GM23248 (cell line): Measurements from ENCODE around the gene PRKCB.

ENCODE experiments used
- EZH2 ChIP-seq: fragments of 200-600 bp; sonication (generic); IDR thresholded peaks from 2 replicates; pipeline ENCODE4 v1.6.1; 2018; ENCODE audit warnings: antibody characterized with exemption, mild to moderate bottlenecking; ENCODE audit not compliant: insufficient read depth, poor library complexity, severe bottlenecking
- EZH2phosphoT487 ChIP-seq: fragments of 200-600 bp; sonication (generic); IDR thresholded peaks from 2 replicates; pipeline ENCODE4 v1.6.1; 2018; ENCODE audit warnings: antibody characterized with exemption, moderate library complexity, mild to moderate bottlenecking, low read depth; ENCODE audit not compliant: insufficient read depth

GRCh38 chr16:24152826-24153225 is 317.0 kb downstream of the PRKCB start:
- no peak for TF ChIP-seq EZH2
- no peak for TF ChIP-seq EZH2phosphoT487
